ENCODE results near the gene TBC1D3.
"Not testable (repeated sequence)": the region's sequence is repeated elsewhere in the genome, so short reads cannot be mapped to it uniquely, and the experiment has no call there.

- TF ChIP-seq, protein P1, sequence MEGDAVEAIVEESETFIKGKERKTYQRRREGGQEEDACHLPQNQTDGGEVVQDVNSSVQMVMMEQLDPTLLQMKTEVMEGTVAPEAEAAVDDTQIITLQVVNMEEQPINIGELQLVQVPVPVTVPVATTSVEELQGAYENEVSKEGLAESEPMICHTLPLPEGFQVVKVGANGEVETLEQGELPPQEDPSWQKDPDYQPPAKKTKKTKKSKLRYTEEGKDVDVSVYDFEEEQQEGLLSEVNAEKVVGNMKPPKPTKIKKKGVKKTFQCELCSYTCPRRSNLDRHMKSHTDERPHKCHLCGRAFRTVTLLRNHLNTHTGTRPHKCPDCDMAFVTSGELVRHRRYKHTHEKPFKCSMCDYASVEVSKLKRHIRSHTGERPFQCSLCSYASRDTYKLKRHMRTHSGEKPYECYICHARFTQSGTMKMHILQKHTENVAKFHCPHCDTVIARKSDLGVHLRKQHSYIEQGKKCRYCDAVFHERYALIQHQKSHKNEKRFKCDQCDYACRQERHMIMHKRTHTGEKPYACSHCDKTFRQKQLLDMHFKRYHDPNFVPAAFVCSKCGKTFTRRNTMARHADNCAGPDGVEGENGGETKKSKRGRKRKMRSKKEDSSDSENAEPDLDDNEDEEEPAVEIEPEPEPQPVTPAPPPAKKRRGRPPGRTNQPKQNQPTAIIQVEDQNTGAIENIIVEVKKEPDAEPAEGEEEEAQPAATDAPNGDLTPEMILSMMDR (IDR thresholded peaks at IDR 0.05): not testable (repeated sequence)
- TF ChIP-seq POLR2A (IDR thresholded peaks at IDR 0.05): not testable (repeated sequence)
These were observed 40.4 kb upstream of the TBC1D3 start for GRCh38 chr17:38232790-38233189.

Data from adrenal gland (tissue), 5 donors.